HG03457 (cell line): ENCODE measurements around the gene CCL21.

ENCODE experiments used
- ATAC-seq: cut with Tn5 transposase; IDR thresholded peaks from one replicate; pipeline ENCODE4 v1.9.1; 2021; ENCODE audit warnings: moderate number of reproducible peaks; ENCODE audit not compliant: unreplicated experiment

Gene CCL21

DNA sequence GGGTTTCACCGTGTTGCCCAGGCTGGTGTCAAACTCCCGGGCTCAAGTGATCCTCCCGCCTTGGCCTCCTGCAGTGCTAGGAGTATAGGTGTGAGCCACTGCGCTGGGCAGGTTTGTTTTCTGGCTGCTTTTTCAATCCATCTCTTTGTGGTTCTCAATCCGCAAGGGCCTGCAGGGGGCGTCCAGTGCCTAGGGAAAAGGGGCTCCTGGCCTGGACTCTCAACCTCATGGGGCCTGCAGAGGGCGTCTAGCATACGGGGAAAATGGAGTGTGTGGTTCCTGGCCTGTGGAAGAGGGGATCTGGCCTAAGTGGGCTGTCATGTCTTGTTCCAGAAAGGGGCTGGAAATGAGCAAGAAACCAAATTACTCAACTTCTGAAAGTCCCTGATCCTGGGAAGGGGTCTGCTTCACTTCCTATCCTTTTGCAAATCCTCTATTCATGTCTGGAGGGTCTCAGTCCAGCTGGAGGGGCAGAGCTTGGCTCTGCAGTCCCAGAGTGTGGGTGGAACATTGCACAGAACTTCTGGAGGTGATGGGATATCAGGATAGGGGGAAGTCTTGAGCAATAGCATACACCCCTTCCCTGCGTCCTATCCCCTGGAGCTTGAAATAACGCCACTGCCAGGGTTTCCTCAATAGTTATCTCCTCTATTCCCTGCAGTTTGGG is 34.8 kb downstream of the CCL21 start:
- ATAC-seq = no peak

- no peak for ATAC-seq
Observed at GRCh38 chr9:34674440-34674839, 35.5 kb downstream of the CCL21 start.

DNA sequence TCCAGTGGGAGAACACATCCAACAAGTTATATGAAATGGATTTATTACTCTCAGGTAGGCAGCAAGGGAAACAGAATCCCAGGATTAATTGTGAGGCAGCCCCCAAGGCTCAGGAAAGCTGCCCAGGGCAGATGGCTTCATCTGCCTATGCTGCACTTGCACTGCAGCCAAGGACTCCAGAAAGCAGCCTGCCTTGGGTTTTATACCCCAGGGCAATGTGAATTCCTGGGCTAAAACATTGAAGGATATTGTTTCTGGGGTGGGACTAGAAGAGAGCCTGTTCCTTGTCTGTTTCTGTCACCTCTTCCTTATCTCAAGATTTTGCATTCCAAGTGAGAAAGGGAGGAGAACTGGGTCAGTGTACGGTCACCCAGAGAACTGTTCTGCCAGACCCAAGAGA is 38.6 kb downstream of the CCL21 start:
- ATAC-seq = no peak

DNA sequence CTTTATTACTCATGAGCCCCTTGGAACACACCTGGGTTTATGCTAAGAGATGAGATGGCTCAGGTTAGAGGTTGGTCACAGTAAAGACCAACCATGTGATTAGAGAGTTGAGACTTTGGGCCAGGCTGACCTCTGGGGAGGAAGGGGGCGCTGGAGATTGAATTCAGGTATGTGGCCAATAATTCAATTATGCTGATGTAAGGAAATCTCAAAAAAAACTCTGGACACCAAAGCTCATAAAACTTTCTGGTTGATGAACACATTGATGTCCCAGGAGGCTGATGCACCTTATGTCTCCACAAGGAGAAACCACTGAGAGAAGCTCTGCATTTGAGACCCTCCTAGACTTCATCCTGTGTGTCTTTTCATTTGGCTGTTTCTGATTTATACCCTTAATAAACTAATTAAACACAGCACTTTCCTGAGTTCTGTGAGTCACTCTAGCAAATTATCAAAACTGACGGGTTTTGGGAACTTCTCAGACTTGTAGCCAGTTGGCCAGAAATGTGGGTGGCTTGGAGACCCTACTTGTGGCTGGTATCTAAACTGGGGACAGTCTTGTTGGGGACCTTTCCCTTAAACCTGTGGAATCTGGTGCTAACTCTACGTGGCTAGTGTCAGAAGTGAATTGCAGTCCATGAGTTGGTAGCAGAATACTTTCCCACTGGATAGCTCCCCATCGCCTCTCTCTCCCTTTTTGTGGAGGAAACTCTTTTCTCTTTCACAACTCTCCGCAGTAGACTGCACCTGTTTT is 40.0 kb downstream of the CCL21 start:
- ATAC-seq = no peak

DNA sequence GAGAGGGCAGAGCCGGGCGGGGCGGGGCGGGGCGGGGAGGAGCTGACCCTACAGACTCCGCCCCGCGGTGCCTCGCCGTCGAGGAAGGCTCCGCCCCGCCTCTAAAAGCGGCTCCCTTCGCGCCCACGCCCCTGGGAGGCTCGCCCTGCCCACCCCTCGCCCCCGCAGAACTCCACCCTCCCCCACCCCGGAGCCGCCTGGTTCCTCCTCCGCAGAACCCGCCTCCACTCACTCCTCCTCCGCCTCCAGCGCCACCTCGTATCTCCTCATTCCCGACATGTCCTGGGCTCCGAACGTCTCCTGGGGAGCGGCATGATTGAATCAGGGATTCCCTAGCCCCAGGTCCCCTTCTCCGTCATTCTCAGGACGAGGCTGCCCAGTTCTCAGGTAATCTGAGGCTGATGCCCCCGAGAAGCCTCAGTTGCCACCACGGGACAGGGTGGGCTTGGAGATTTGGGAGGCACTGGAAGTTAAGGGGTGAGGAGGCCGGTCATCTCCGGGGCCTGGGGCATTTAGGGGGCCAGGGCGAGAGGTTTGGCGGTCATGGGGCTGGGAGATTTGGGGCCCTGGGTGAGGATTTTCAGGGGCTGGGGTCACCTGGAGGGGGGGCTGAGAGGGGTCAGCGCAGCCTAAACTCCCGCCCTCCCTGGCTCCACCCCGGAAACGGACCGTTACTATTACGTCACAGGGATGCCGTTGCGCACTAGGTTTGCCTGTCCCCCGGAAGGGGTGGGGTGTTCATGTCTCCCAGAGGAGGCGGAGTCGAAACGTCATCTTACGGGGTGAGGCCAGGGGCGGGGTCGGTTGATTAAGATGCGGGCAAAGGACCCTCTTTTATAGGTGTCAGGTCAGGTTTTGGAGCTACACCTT is 44.3 kb downstream of the CCL21 start:
- ATAC-seq = no peak

- no peak for ATAC-seq
Observed at GRCh38 chr9:34665067-34665380, 44.9 kb downstream of the CCL21 start.

- ATAC-seq = no peak
Observed at GRCh38 chr9:34664281-34665066, 45.5 kb downstream of the CCL21 start.

GRCh38 chr9:34663303-34663605 is 46.7 kb downstream of the CCL21 start:
- no peak for ATAC-seq

DNA sequence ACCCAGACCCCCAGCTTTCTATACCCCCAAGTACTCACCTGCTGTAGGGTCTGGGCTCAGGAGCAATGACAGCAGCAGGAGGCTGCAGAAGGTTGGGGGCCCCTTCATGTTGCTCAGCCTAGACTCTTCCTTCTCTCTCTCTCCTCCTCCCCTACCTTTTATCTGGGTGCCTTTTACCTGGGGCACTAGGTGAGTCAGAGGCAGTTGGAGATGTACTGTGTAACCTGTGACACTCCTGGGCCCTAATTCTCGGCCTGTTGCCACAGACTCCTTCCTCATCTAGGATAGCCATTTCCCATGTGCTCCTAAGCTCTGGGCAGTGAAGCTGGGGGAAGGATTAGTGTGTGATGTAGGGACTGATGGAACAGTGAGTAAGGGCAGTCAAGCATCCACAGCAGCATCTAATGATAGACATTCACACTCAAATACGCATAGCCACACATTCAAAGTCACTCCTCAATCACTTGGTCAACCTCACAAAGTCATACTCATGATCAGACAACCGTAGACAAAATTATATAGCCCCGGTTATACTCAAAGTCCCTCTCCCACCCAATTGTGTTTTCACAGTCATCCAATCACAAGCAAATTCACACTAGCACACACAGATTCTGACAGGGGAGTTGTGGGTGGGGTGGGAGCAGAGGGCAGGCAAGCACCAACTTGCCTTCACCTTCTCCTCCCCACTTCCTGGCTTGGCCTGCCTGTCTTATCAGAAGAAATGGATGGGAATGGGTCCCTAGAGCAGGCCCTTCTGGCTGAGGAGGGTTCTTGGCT is 47.2 kb downstream of the CCL21 start, which contains the start of gene CCL27:
CCL27 (minus strand) TSS at position 132 of the 777 bp plus-strand sequence; CDS start at position 108, 24 bp downstream.
- no peak for ATAC-seq

GRCh38 chr9:34659592-34660253 is 50.2 kb downstream of the CCL21 start:
- no peak for ATAC-seq
